VCaP (cell line): ENCODE results near the gene E2F4.

Experiments used
- H3K27ac ChIP-seq: fragments of 450-650 bp; 2 replicates; pipeline ENCODE4 v1.5.1; 2017
- TF ChIP-seq, protein P1 (sequence below): fragments of 450-650 bp; conservative IDR thresholded peaks from 2 replicates; pipeline ENCODE4 v1.5.1; 2017; ENCODE audit warnings: mild to moderate bottlenecking, moderate library complexity

E2F4 gene

DNA sequence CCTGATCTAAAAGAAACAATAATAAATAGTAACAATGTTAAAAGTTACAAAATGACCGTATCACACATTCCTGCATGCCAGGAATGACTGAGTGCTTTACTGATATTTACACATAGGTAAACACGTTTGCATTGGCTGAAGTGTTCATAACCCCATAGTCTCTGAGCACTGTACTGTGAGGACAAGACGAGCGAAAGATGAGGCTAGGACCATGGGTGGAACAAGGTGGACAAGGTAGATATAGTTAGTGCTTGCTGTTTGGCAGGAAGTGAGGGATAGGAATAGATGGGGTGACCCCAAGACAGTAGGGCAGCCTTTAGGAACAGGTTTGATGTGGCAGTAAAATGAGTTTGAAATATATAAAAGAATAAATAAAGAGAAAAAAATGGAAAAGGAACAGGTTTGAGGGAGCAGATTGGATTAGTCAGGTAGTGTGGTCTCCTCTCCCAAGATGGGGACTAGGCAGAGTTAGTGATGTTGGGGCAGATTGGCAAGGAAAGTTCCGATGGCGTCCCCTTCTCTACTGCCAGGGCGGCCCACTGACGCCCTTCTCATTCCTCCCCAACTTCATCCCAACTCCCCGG lies 452 bp upstream of the E2F4 start:
- H3K27ac ChIP-seq, result peak overlapping the region; percentile 77; the same call in 1 of the 2 replicates

DNA sequence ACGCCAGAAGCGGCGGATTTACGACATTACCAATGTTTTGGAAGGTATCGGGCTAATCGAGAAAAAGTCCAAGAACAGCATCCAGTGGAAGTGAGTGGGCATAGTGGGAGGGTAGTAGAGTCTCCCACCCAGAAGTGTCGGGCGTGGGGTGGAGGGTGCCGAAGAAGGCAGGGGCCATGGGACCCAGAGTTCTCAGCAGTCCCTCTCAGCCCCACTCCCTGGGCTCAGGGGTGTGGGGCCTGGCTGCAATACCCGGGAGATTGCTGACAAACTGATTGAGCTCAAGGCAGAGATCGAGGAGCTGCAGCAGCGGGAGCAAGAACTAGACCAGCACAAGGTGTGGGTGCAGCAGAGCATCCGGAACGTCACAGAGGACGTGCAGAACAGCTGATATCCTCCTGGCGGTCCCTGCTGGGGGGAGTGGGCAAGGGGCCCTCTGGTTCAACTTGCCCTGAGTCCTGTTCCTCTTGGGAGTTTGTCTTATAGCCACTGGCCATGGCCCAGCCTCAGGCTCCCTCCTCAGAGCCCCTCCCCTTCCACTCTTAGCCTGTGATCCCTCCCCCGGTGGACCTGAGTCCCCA lies 916 bp downstream of the E2F4 start:
- peak overlapping the region; percentile 77 for H3K27ac ChIP-seq
- TF ChIP-seq, protein P1, sequence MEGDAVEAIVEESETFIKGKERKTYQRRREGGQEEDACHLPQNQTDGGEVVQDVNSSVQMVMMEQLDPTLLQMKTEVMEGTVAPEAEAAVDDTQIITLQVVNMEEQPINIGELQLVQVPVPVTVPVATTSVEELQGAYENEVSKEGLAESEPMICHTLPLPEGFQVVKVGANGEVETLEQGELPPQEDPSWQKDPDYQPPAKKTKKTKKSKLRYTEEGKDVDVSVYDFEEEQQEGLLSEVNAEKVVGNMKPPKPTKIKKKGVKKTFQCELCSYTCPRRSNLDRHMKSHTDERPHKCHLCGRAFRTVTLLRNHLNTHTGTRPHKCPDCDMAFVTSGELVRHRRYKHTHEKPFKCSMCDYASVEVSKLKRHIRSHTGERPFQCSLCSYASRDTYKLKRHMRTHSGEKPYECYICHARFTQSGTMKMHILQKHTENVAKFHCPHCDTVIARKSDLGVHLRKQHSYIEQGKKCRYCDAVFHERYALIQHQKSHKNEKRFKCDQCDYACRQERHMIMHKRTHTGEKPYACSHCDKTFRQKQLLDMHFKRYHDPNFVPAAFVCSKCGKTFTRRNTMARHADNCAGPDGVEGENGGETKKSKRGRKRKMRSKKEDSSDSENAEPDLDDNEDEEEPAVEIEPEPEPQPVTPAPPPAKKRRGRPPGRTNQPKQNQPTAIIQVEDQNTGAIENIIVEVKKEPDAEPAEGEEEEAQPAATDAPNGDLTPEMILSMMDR, result no peak

More for the DNA sequence above, 452 bp upstream of the E2F4 start:
- TF ChIP-seq, protein P1, result no peak

DNA sequence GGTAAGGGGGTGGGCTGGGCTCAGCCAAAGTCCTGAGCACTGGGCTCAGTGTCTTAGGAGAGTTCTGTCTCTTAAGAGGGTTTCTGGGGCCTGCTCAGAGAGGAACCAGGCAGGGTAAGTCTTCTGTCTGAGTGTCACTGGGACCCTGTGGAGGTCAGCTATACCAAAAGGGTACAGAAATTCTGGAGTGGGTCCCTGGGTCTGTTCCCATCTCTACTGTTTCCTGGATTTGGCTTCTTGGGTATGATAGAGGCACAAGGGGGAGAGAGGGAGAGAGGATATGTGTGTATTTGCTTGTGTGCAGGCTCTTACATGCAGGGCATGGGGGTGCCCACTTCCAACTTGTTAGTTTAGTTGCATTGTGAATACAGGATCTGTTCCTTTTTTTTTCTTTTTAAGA lies 1.6 kb downstream of the E2F4 start:
- H3K27ac ChIP-seq, result no peak overlapping the region; the same call in 1 of the 2 replicates
- TF ChIP-seq, protein P1, result no peak

DNA sequence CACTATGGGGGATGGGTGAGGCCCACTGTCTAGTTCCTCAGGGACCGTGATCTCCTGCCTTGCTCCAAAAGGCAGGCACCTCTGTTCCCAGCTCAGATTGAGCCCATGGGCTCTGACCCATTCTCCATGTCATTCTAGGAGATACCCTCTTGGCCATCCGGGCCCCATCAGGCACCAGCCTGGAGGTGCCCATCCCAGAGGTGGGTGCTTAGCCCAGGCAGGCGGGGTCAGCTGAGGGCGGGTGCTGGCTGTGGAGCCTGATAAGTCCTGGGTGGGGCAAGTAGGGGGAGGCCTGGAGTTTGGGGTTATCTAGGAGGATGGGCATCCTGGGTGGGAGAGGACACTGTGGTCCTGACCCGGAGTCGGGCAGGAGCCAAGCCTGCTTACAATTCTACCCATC lies 2.3 kb downstream of the E2F4 start:
- TF ChIP-seq, protein P1, result no peak
- H3K27ac ChIP-seq, result no peak overlapping the region

- no peak overlapping the region for H3K27ac ChIP-seq
- TF ChIP-seq, protein P1, result no peak
Observed at GRCh38 chr16:67195676-67196075, 3.7 kb downstream of the E2F4 start.

- TF ChIP-seq, protein P1, result no peak
- no peak overlapping the region for H3K27ac ChIP-seq
Observed at GRCh38 chr16:67196881-67197280, 4.9 kb downstream of the E2F4 start.

DNA sequence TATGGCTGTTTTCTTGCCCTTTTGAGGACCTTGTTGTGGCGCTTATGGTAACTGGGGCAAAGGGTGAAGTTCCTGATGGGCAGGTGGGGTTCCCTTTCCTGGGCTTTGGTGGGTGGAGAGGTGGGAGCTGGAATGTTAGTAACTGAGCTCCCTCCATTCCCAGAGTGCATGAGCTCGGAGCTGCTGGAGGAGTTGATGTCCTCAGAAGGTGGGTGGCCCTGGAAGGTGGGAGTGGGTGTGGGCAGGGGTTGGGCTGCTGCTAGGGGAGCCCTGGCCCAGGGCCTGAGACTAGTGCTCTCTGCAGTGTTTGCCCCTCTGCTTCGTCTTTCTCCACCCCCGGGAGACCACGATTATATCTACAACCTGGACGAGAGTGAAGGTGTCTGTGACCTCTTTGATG lies 5.7 kb downstream of the E2F4 start:
- H3K27ac ChIP-seq, result no peak overlapping the region
- TF ChIP-seq, protein P1, result no peak
